ENCODE results near the gene ANKRD1.

The ANKRD1 gene

GRCh38 chr10:90930971-90931871 lies 10.3 kb upstream of the ANKRD1 start:
- no peak for DNase-seq

- no peak for DNase-seq
Observed at GRCh38 chr10:90930070-90930837, 9.4 kb upstream of the ANKRD1 start.

GRCh38 chr10:90929179-90929578 lies 8.3 kb upstream of the ANKRD1 start:
- DNase-seq, result no peak

- DNase-seq, result no peak
Observed at GRCh38 chr10:90927293-90927692, 6.4 kb upstream of the ANKRD1 start.

- DNase-seq, result no peak
Observed at GRCh38 chr10:90925079-90926029, 4.5 kb upstream of the ANKRD1 start.

GRCh38 chr10:90924552-90924951 lies 3.7 kb upstream of the ANKRD1 start:
- DNase-seq, result no peak

GRCh38 chr10:90923111-90923731 lies 2.3 kb upstream of the ANKRD1 start:
- no peak for DNase-seq

- DNase-seq, result no peak
Observed at GRCh38 chr10:90921906-90922305, 1.0 kb upstream of the ANKRD1 start.

GRCh38 chr10:90919683-90920574 lies 958 bp downstream of the ANKRD1 start:
- DNase-seq, result no peak

DNA sequence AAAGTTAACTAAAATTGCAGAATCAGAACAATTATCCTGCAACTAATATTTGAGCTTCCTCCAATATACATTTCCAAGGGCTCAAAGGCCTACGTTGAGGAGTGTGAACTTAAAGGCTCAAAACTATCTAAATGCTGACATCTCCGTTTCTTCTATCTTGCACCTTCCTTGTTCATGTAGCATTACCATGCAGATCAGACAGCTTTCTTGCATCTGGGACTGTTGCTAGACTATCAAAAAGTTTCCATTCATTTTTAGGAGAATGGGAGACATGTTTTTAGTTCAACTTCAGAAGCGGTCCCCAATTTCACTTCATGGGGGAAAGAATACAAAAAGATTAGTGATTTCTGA lies 2.9 kb downstream of the ANKRD1 start:
- no peak for DNase-seq

- no peak for DNase-seq
Observed at GRCh38 chr10:90917238-90917967, 3.5 kb downstream of the ANKRD1 start.

- DNase-seq, result no peak
Observed at GRCh38 chr10:90916392-90917237, 4.3 kb downstream of the ANKRD1 start.

DNA sequence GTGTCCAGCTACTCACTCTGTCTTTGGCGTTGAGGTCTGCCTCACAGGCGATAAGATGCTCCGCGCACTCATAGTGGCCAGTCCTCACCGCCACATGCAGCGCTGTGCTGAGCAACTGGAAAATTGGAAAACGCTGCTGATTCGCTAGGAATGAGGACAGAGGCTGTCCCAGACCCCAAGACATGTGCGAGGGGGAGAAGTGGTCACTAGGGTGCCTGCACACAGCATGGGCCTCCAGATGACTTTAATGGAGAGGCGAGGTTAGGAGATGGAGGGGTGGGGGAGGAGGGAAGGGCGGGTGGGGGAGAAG lies 5.2 kb downstream of the ANKRD1 start:
- DNase-seq, result no peak

GRCh38 chr10:90914992-90915765 lies 5.7 kb downstream of the ANKRD1 start:
- no peak for DNase-seq

DNA sequence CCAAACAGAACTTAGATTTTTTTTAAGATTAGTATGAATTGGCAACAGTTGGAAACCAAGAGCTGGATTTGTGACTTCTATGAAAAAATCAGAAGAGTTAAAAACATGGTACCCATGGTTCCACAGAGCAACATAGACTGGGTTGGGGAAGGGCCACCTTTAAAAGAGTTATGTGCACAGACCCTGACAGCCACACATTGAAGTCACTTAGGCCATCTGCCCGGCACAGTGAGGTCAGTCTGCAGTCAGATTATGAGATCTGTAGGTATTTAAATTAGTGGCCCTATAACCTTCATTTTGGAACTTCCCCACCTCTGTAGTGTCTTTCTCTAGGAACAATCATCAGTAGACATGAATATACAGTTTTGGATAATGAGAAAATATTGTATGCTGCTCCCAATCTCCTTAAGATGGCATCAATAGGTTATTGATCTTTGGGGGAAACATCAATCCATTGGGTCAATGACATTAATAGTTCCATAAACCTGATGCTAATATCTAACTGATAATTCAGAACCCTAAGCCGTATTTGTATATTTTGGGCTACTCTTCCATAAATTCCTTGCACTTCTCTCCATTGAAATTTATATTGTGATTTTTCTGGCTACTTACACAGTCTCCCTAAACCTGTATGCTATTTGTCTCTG lies 7.0 kb downstream of the ANKRD1 start:
- DNase-seq, result no peak

DNA sequence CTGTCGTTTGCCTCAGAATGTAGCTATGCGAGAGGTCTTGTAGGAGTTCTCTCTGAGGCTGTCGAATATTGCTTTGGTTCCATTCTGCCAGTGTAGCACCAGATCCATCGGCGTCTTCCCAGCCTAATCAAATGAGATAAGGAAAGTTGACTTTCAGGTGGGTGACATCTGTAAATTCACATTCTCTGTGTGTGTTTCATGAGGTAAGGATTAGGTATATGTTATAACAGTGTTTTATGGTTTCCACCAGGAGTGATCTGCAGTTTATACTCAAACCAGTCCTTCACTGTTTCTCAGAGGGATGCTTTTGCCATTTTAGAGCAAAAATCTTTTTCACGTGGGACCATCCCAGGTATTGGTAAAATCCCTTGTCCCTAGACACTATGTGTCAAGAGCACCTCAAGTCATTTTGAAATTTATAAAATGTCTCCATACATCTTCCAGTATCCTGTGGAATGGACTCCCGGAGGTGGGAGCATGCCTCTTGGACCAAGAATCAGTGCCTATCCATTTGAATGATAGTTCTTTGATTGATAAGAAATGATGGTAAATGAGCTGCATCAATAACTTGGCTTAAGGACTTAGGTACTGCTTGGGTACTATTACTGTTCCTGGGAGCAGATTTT lies 7.9 kb downstream of the ANKRD1 start:
- no peak for DNase-seq

GRCh38 chr10:90912174-90912573 lies 8.7 kb downstream of the ANKRD1 start:
- DNase-seq, result no peak
